Pons (tissue), 1 donor: ENCODE data around the gene BRPF3.
A peak's percentile ranks its signal among the peaks of the same experiment; 100 is the strongest.

ENCODE experiments used
- DNase-seq: peaks from one replicate; pipeline ENCODE4 v3.0.0-alpha.2; 2016; ENCODE audit warnings: low spot score

Gene BRPF3

DNA sequence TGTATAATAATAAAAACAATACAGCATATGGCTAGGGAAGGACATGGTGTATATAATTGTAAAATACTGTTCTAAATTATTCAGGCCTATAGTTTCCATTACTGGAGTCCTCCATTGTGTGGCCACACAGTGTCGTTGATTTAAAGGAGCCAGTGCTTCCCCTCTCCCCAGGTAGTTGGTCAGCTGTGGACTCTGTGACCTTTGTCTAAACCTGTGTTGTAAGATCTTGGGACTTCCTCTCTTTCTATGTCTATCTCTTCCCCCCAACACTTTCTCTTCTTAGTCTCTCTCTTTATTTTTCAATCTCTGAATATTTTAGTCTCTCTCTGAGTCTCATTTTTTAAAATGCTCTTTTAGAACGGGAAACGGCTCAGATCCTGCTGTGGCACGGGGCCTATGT is 35.6 kb downstream of the BRPF3 start:
- DNase-seq = no peak

DNA sequence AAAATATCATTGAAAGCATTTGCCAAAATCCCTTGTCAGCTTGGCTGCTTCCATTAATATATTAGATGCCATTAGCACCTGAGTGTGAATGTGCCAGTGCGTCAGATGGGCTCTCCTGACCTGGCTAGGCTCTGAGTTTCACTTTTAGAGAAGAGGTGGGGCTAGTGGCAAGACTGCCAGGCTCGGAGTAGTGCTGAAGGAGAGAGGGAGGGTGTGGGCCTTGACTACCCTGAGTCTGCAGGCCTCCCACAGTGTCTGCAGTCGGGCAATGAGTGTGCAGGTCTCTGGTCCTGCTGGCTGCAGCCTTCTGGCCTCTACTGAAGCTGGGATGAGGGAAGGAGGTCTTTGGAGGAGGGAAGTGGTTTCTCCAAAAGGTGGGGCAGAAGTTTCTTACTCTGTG is 38.8 kb downstream of the BRPF3 start:
- peak; percentile 3 for DNase-seq

DNA sequence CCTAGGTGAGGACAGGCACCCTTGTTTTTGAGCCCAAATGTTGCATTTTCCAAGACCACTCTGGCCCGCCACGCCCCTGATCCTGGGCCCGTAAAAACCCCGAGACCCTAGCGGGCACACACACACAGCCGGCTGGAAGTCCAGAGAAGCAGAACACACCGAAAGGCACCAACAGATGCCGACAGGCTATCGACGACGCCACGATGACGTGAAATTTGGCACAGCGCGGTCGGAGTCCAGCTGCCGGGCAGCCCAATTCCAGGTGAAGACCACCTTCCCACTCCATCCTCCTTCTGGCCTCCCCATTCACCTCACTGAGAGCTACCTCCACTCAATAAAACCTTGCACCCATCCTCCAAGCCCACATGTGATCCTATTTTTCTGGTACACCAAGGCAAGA is 39.3 kb downstream of the BRPF3 start:
- no peak for DNase-seq

DNA sequence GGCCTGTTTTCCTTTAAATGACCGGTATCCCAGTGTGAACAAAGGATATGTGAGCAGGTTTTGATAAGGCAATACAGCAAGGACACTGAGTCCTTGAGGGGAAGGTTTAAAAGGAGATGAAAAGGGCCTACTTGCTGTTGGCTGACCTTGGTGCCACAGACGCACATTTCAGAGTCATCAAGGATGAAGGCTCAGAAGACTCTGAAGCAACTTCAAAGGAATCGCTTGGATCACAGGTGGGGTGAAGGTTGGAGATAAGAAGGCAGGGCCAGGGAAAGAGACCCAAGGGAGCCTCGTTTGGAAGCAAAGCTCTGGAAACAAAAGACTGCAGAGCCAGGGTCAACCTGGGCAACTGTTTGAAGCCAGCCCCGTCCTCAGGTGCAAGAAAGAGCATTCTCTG is 43.2 kb downstream of the BRPF3 start:
- no peak for DNase-seq

DNA sequence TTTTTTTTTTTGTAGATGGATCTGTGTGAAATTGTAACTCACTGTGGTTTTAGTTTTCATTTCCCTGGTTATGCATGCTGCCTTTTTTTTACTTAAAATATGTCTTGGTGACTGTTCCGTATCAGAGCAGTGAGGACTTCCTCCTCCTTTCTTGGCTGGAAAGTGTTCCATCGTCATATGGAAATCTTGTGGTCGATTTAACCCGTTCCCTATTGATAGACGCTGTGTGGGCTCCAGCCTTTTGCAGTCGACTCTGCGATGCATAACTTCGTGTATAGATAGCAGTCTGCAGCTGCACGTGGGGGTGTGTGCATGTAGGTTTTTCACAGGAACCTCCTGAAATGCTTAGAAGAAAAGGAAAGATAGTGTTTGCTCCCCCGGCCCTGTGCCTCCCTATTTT is 45.2 kb downstream of the BRPF3 start:
- DNase-seq = no peak

DNA sequence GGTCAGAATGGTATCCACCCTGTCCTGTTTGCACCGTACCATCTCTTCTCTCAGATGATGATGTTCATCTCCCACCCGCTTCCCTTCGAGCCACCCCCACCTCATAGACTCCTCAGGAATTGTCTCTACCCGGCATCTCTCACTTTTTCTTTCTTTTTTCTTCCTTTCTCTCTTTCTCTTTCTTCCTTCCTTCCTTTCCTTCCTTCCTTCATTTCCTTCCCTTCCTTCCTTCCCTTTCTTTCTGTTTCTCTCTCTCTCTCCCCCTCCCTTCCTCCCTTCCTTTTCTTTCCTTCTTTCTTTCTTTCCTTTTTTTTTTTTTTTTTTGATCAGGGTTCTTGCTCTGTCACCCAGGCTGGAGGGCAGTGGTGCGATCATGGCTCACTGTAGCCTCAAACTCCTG is 45.6 kb downstream of the BRPF3 start:
- no peak for DNase-seq

DNA sequence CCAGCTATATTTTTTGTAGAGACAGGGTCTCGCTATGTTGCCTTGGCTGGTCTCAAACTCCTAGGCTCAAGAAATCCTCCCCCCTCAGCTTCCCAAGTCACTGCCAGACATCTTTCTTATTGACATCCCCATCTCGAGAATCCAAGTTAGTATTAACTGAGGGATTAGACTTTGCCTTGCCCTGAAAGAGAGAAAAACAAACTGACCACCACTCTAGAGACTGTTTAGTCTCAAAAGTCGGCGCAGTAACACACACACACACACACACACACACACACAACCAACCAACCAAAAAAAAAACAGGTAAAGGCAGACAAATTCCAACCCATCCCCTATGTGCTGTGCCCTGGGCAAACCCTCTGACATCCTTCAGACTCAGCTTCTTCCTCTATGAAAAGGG is 46.1 kb downstream of the BRPF3 start:
- DNase-seq = no peak

DNA sequence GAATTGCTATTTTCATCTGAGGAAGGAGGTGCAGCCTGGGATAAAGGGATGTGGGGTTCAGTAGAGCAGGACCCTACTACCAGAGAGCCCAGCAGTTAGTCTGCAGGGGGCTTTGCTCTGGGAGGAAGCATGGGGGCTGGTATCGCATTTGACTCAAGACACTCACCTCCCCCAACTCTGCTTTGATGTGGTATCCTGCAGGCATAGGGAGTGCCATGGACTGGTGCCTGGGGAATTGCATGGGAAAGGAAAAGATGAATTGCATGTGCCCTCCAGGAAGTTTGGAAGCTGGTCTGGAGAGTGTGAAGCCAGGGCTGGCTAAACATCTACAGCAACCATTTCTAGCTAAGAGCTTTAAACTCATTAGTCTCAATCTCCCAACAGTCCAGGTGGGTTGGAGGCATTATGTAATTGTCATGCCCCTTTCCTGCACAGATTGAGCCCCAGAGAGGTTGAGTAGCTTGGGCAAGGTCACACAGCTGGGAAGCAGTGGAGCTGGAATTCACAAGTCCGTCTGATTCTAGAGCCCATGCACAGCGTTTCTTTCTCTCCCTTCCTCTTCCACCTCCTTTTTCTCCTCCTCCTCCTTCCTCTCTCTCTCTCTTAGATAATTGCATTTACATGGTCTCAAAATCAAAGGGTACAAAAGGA is 47.1 kb downstream of the BRPF3 start:
- DNase-seq = no peak

DNA sequence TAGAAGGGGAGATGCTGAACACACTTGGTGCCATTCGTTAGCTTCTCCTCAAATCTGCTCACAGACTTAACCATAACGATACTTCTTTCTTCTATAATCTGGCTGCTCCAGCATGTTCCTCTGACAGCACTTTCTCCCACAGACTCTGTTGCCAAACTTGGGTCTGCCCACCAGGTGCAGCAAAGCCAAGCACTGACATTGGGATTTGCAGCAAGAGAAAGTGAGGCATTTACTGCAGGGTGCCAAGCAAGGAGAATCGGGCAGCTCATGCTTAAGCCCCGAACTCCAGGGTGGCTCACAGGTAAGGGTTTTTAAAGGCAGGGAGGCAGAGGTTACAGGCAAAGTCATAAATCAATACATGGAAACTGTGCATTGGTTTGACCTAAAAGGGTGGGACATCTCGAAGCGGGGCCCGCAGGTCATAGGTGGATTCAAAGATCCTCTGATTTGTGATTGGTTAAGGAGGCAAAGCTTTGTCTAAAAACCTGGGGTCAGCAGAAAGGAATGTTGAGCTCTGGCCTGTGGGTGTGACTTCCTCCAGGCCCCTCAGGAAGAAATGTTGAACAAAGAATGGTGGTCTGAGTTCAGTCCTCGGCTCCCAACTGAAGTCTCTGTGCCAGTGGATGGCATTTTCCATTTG is 48.2 kb downstream of the BRPF3 start:
- DNase-seq = no peak

DNA sequence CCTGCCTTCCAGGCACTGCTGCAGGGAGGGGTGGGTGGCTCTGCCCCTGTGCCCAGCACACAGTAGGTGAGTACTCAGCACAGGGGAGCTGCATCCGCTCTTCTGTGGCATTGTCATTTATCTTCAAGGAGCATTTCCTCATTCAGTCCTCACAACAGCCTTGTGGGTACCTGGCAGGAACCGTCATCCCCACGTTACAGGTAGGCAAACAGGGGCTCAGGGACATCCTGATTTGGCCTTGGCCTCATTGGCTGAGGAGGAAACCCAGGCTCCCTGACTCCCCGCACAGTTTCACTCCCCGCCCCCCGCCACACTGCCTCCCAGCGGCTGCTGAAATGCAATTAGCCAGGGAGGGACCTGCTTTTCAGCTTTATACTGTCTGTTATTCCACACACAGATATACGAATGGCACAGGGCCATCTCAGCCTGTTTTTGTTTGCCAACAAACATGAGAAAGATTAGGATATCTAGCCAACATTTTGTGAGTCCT is 49.1 kb downstream of the BRPF3 start:
- no peak for DNase-seq

DNA sequence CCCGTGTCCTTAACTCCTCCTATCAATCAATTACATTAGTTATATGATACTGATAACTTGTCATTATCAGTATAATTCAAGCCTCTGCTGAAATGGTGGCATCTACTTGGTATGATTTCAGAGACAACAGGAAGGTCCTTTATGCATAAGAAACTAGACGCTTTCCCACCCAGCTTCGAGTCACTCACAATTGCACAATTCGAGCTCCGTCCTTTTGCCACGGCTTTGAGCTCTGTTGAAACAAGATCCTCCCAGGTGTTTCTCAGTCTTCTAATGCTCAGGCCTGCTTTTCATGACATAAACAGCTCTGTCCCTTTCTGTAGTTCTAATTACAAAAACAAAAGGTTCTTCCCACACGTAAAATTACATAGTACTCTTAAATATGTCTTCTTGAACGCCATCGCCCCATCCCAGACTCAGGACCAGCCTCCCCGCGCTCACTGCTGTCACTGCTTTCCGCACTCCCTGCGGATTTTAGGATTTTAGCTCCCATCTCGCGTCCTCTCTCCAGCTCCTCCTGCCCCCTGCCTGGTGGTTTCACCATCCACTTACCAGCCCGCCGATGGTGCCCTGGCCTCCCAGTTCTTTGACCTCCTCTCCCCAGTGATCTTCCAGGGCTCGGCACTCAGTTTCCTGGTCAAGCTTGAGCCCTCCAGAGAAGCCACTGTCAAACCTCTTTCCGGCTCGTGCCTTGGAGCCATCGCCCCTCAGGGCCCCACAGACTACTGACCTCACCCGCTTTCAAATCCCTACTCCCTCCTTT is 50.1 kb downstream of the BRPF3 start:
- no peak for DNase-seq

DNA sequence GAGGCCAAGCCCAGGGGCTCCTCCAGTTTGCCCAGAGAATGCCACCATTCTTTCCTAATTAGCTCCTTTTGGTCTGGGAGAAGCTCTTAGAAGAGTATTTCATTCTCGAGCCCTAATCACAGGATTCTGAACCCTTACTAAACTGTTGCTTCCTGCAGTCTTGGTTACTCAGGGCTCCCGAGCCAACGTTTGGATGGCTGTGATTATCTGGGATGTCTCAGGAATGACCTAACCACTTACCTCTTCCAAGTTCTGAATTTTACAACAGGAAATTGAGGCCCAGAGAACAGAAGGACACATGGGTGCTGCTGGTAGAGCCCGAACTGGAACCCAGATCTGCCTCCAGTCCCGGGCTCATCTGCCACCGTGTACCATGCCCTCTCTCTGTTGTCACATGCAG is 51.1 kb downstream of the BRPF3 start:
- no peak for DNase-seq

DNA sequence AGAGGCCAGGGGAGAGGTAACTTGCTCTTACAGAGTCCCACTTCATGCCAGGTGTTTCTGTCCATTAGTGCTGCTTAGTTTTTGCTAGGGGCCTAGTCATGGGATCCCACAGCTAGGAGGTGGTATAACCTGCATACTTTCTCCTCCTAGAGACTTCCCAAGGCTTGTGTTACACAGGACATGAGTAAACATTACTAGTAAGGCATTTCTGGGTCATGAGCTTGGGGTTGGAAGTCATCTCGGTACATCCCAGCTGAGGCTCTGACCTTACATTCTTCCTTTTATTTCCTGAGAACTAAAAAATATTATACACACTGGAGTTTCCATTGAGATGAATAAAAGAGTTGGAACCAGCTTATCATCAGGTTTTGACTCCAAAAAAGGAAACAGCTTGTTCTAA is 52.4 kb downstream of the BRPF3 start:
- no peak for DNase-seq

DNA sequence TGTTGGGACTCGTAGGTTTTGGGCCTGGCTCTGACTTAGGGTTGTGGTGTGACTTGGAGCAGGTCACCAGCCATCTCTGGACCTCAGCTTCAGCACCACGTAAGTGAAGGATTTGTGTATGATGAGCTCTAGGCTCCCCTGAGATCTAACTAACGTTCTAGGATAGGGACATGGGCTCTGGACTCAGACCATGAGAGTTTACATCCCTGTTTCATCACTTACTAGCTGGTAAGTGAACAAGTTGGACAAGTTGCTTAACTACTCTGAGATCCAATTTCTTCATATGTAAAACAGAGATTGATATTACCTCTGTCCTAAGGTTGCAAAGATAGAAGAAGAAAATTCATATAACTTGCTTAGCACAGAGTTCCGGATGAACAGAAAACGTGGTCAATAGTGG is 53.0 kb downstream of the BRPF3 start:
- no peak for DNase-seq

DNA sequence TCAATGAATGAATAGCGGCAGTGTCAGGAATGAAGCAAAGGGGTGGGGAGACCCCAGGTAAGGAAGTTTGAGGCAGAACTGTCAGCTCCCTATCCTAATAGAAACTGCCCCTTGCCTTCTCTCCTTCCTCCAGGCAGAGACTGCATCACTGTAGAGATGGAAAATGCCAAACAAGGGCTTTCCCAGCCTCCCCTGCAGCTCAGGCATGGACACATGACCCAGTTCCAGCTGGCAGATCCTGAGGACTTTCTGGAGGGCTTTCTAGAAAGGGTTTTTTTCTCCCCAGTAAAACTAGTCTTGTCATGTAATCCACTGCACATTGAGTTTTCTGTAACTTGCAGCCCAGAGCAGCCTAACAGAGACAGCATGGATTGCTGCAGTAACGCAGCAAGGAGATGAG is 55.5 kb downstream of the BRPF3 start:
- no peak for DNase-seq

DNA sequence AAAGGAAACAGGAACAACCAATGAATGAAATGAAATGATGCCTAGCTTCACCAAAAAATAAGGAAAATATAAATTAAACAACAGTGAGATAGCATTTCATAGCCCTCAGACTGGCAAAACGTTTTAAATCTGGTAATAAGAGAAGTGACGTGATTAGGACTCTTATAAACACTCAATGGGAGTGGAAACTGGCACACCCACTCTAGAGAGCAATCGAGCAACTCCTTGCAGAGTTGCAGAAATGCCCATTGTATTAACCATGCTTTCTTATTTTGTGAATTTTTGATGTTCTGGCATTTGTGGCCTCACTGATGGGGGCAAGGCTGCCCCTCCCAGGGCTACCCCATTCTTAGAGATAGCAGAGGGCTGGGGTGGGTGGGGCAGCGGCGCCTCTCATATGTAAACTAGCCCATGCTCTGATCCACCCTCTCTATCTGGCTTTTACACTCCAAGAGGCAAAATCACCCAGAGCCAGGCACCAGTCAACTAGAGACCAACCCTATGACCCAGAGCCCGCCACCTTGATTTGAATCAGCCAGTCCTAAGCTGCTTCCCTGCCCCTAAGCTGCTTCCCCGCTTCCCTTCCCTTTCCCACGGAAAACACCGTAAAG is 67.0 kb downstream of the BRPF3 start:
- no peak for DNase-seq

DNA sequence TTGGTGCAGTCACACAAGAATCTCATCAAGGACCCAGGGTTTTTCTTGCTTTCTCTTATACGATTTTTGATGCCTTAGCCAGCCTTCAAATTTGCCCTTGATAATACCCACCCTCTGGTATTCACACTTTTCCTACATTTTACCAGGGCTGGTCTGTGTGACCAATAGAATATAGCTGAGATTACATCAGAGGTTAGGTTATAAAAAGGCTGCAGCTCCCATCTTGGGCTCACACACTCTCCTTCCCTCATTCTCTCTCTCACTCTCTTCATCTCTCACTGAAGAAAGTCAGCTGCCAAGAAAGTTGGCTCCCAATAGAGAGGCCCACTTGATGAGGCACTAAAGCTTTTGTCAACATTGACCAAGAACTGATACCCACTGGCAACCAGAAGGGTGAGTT is 69.2 kb downstream of the BRPF3 start:
- DNase-seq = no peak

DNA sequence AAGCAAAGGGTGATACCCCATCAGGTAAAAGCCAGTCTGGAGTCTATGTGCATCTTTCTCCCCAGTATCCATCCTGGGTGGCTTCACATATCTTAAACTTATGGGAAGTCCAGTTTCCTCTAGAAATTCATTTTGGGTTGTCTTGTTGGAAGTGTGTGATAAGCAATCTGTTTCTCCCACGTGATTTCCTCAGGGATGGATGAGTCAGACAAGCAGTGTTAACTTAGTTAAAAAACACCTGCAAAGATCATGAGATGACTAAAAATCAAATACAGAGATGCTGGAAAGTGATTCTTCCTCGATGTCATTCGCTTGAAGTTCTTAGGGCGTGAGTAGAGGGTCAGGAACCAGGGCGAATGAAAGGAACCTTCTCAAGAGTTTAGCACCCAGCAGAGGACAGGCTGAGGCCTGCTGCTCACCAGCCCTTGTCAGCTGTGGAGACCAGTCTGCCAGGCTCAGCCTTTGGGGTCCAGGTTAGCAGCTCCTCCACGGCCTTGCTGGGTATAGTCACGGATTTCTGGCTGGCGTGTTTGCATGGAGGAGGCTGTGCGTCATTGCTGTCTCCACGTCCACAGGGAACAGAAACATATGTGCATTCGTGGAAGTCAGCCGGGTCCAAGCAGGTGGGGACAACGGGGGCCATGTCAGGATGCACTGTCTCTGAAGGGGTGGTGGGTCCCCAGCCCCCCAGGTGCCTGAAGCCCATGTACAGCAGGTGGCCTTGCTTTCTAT is 70.5 kb downstream of the BRPF3 start:
- no peak for DNase-seq

DNA sequence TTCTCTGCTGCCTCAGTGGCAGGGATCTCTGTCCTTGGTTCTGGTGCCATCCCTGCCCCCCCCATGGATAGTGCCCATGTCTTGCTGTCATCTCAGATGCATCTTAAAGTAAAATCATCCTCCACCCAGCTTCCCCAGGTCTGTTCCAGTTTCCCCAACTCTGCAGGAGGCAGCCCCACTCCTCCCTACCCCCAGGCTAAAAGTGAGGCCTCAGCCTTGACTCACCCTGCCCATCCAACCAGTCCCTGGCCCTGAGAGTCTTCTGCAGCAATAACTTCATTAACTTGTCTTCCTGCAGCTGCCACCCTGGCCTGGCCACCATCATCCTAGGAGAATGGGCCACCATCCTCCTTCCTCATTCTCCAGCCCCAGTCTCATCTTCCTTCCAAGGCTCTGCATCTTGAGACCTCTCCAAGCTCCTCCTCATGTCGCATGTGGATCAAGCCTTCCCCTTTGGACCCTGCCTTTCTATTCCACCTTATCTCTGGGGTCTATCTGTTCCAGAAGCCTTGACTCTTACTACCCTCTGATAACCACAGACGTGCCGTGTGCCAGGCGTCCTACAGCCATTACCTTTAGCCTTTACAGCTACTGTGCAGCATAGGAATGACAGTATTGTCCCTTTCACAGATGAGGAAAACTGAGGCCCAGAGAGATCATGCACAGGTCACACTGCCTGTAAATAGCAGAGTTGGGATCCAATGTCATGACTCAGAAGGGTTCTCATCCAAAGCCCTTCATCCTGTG is 71.4 kb downstream of the BRPF3 start:
- no peak for DNase-seq

DNA sequence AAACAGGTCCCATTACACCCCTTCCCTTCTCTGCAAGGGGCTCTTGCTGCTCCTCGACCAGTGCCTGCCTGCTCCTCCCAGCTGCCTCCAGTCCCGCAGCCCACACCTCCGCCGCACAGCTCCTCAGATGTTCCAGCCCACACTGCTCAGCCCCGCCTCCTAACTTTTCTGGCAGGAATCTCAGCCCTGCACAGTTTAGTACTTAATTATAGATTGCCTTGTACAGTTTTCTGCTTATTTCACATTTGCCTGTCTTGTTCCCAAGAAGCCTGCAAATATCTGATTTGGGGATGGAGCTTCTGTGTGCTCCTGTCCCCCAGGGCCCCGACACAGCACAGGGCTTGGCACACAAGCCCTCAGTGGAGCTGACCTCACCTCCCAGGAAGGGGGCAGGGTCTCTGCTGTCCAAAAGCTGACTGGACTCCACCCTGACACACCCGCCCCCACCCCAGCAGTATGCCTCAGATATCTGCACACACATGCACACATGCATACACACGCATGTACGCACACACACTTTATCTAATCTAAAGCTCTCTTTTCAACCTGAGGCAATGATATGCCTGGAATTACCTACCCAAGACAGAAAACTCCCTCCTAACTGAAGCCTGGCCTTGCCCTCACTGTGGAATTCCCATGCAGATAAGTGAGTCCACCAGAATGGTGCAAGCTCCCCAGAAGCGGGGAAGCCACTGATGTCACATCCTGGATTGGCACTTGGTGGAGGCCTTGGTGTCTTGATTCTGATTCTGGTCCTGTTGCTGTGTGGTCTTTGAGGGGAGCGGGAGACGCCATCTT is 72.1 kb downstream of the BRPF3 start:
- no peak for DNase-seq
